Caco-2 (cell line): Measurements from ENCODE around the gene GNB2. TPM values are rescaled to one million over a fixed set of nuclear protein-coding genes. Genes with fewer than 3 reads are reported as not detected.

Experiments
- BruUV-seq: library from RNA; stranded (reverse); fragments of 400-500 nt; replicated peaks from 2 replicates; lab custom pipeline; 2021; lab: Mats Ljungman, UMichigan
- CTCF ChIA-PET: fragments of 300-600 bp; sonication (Branson Sonifier 250); formaldehyde crosslinking; loops from one replicate; lab custom pipeline; 2022; ENCODE audit warnings: antibody characterized with exemption; lab: Charles Lee
- POLR2A ChIA-PET: fragments of 300-600 bp; sonication (Branson Sonifier 250); formaldehyde crosslinking; loops from one replicate; lab custom pipeline; 2022; ENCODE audit warnings: antibody characterized with exemption; lab: Charles Lee
- DNase-seq, 2 experiments: peaks; one replicate each; pipeline versions ENCODE4 v3.0.0 to v3.0.0-alpha.2; 2020 to 2022
- H3K27me3 ChIP-seq: replicated peaks from 2 replicates; pipeline ENCODE4 v1.6.0; 2011; ENCODE audit warnings: low read length; ENCODE audit not compliant: control insufficient read depth, insufficient read depth
- H3K36me3 ChIP-seq: 2 replicates; pipeline ENCODE4 v1.5.1; 2011; ENCODE audit warnings: low read length; ENCODE audit not compliant: control insufficient read depth, insufficient read depth
- H3K4me1 ChIP-seq: fragments of 250-450 bp; sonication (Bioruptor Pico); 2 replicates; pipeline ENCODE4 v1.5.1; 2020; ENCODE audit warnings: mild to moderate bottlenecking
- H3K4me3 ChIP-seq: 2 replicates; pipeline ENCODE4 v1.5.1; 2011; ENCODE audit warnings: low read depth, mild to moderate bottlenecking, control low read depth, low read length
- H3K9me3 ChIP-seq: fragments of 250-450 bp; sonication (Bioruptor Pico); 2 replicates; pipeline ENCODE4 v1.5.1; 2020; ENCODE audit warnings: mild to moderate bottlenecking, moderate library complexity
- H3K27ac Mint-ChIP-seq: one replicate; pipeline ENCODE4 v1.8.0; 2022; ENCODE audit warnings: mixed read lengths; ENCODE audit not compliant: unreplicated experiment
- H3K27me3 Mint-ChIP-seq: one replicate; pipeline ENCODE4 v1.8.0; 2022; ENCODE audit warnings: mixed read lengths; ENCODE audit not compliant: insufficient read depth, unreplicated experiment
- H3K36me3 Mint-ChIP-seq: one replicate; pipeline ENCODE4 v1.8.0; 2022; ENCODE audit warnings: mild to moderate bottlenecking, mixed read lengths; ENCODE audit not compliant: insufficient read depth, unreplicated experiment
- H3K4me1 Mint-ChIP-seq: one replicate; pipeline ENCODE4 v1.8.0; 2022; ENCODE audit warnings: low read depth, mixed read lengths; ENCODE audit not compliant: unreplicated experiment
- H3K4me3 Mint-ChIP-seq: one replicate; pipeline ENCODE4 v1.8.0; 2022; ENCODE audit warnings: mild to moderate bottlenecking, moderate library complexity, mixed read lengths; ENCODE audit not compliant: unreplicated experiment
- H3K9me3 Mint-ChIP-seq: one replicate; pipeline ENCODE4 v1.8.0; 2022; ENCODE audit warnings: mixed read lengths; ENCODE audit not compliant: unreplicated experiment
- CTCF ChIP-seq, 2 experiments: fragments of 200-600 bp in 1 of 2; IDR thresholded peaks; 1 replicate in 1 of 2; 2 replicates in 1 of 2; pipeline versions ENCODE4 v1.5.1 to v1.8.0; 2011 to 2022; ENCODE audit warnings: antibody characterized with exemption in 1 of 2, control low read depth in 1 of 2, inconsistent platforms in 1 of 2, low read depth in 1 of 2, low read length in 1 of 2, mild to moderate bottlenecking in 1 of 2, moderate library complexity in 1 of 2; ENCODE audit not compliant: insufficient read depth in 1 of 2, severe bottlenecking in 1 of 2, unreplicated experiment in 1 of 2
- intact Hi-C: fragments of 100-400 bp; cut with micrococcal nuclease; formaldehyde crosslinking; loops from one replicate; pipeline ENCODE4 v1.10.0; 2022; ENCODE audit not compliant: unreplicated experiment
- total RNA-seq: library from RNA; stranded (reverse); gene quantifications from 2 replicates; pipeline ENCODE4 v1.2.3, GENCODE V29; 2022

The GNB2 gene
- total RNA-seq, 1 experiment from 2014 or later, result 200 TPM

GRCh38 chr7:100682991-100683658 lies 9.6 kb downstream of the GNB2 start:
- H3K27me3 ChIP-seq, result no peaks in the 10 kb centered on the region
- no peaks in the 10 kb centered on the region for H3K9me3 ChIP-seq
- Mint-ChIP-seq H3K36me3 (peaks cover 75% of the 10 kb centered on the region), H3K27ac (no peak overlapping the region), H3K4me3 (no peak overlapping the region), H3K9me3 (no peaks in the 10 kb centered on the region), H3K4me1 (peaks cover 6% of the 10 kb centered on the region), H3K27me3 (no peaks in the 10 kb centered on the region)
- no peaks in the 10 kb centered on the region; the same call in 1 of the 2 replicates for H3K4me1 ChIP-seq
- CTCF ChIA-PET, result no interaction called here
- BruUV-seq, result no TSS peak
- POLR2A ChIA-PET, result no interaction called here
- no peak for DNase-seq
- intact Hi-C loops, result no loop called here
- peaks cover 10% of the 10 kb centered on the region for H3K36me3 ChIP-seq
- H3K4me3 ChIP-seq, result no peak overlapping the region
- no peak for TF ChIP-seq CTCF (IDR thresholded peaks at IDR 0.05; ENCODE audit: insufficient read depth in 1 of 2, low read depth in 1 of 2, low read length in 1 of 2, severe bottlenecking in 1 of 2, unreplicated experiment in 1 of 2)

GRCh38 chr7:100683659-100684533 lies 10.4 kb downstream of the GNB2 start:
- H3K4me1 Mint-ChIP-seq, result peaks cover 6% of the 10 kb centered on the region
- peaks cover 75% of the 10 kb centered on the region for H3K36me3 Mint-ChIP-seq
- DNase-seq, result no peak
- intact Hi-C loops, result no loop called here
- no peak for TF ChIP-seq CTCF (IDR thresholded peaks at IDR 0.05; ENCODE audit: insufficient read depth in 1 of 2, low read depth in 1 of 2, low read length in 1 of 2, severe bottlenecking in 1 of 2, unreplicated experiment in 1 of 2)
- no peak overlapping the region for H3K4me3 Mint-ChIP-seq
- ChIA-PET POLR2A (no interaction called here), CTCF (no interaction called here)
- no peak overlapping the region for H3K4me3 ChIP-seq
- H3K27me3 Mint-ChIP-seq, result no peaks in the 10 kb centered on the region
- H3K27me3 ChIP-seq, result no peaks in the 10 kb centered on the region
- no peak overlapping the region for H3K27ac Mint-ChIP-seq
- H3K36me3 ChIP-seq, result peaks cover 7% of the 10 kb centered on the region
- H3K9me3 ChIP-seq, result no peaks in the 10 kb centered on the region
- no TSS peak for BruUV-seq
- H3K9me3 Mint-ChIP-seq, result no peaks in the 10 kb centered on the region
- H3K4me1 ChIP-seq, result no peaks in the 10 kb centered on the region; the same call in 1 of the 2 replicates

- Histone ChIP-seq H3K4me3 (no peak overlapping the region), H3K4me1 (no peaks in the 10 kb centered on the region; the same call in 1 of the 2 replicates), H3K36me3 (peaks cover 5% of the 10 kb centered on the region), H3K27me3 (no peaks in the 10 kb centered on the region), H3K9me3 (no peaks in the 10 kb centered on the region)
- intact Hi-C loops, result no loop called here
- Mint-ChIP-seq H3K27ac (no peak overlapping the region), H3K9me3 (no peaks in the 10 kb centered on the region), H3K36me3 (peaks cover 75% of the 10 kb centered on the region), H3K27me3 (no peaks in the 10 kb centered on the region), H3K4me3 (no peak overlapping the region), H3K4me1 (peaks cover under 1% of the 10 kb centered on the region)
- ChIA-PET CTCF (interaction anchor here (0.6 kb wide), 2 partner anchors 108 to 180 kb away, joined by 3 to 4 read pairs; no protein-coding TSS in a partner anchor), POLR2A (no interaction called here)
- DNase-seq, result no peak
- no TSS peak for BruUV-seq
- TF ChIP-seq CTCF (IDR thresholded peaks at IDR 0.05; ENCODE audit: insufficient read depth in 1 of 2, low read depth in 1 of 2, low read length in 1 of 2, severe bottlenecking in 1 of 2, unreplicated experiment in 1 of 2), result no peak
Measured at GRCh38 chr7:100684534-100685042, 11.0 kb downstream of the GNB2 start.
